ENCODE results near the gene KNDC1. TPM values are rescaled to one million over a fixed set of nuclear protein-coding genes. Genes with fewer than 3 reads are reported as not detected.

Gene KNDC1
- total and polyA plus RNA-seq, 10 of the 15 experiments (the other 5 are each of a cell fraction or from before 2014, with no cell fraction given) = 0.03 to 0.11 (median 0.05) TPM; not detected in 7

DNA sequence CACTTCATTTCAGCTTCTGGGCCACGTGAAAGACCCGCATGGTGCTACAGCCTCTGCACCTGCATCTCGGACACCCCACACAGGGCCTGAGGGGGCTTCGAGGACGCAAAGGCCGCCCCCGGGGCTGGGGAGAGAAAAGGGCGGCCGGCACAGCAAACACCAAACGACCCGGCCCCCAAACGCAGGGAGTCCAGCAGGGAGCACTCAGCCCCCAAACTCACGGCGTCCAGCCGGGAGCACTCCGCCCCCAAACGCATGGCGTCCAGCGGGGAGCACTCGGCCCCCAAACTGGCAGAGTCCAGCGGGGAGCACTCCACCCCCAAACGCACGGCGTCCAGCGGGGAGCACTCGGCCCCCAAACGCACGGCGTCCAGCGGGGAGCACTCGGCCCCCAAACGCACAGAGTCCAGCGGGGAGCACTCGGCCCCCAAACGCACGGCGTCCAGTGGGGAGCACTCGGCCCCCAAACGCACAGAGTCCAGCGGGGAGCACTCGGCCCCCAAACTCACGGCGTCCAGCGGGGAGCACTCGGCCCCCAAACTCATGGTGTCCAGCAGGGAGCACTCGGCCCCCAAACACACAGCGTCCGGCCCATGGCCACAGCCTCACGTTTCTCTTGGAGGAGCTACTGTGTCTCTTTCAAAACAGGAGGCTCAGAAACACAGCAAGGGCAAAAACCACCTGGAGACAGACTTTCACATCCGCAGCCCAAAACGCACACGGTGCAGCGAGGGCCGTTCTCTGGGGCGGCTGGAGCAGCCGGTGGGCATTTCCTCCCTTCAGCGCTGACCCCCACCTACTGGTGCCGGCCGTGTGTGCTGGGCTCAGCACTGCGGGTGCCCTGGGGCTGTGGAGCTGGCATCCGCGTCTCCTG lies 43.0 kb downstream of the KNDC1 start:
- H4K20me1 ChIP-seq (ENCODE audit: control insufficient read depth, insufficient read depth) = no peaks in the 10 kb centered on the region
- BruUV-seq (replicated peaks) = no TSS peak
- ATAC-seq = no peak
- WGBS (ENCODE audit: insufficient coverage, insufficient replicate concordance, low lambda C conversion rate, missing lambda C conversion rate) = 49% methylated on average over 43 of the region's 62 CpGs
- H3K9me3 ChIP-seq (replicated peaks; ENCODE audit: control insufficient read depth, insufficient read depth, low read length) = no peaks in the 10 kb centered on the region
- intact Hi-C loops (cut with micrococcal nuclease; ENCODE audit: unreplicated experiment) (no loop called here), in situ Hi-C loops (cut with MboI) (no loop called here)
- FAIRE-seq = no peak
- H3K4me3 ChIP-seq = no peak overlapping the region
- ChIA-PET SMC1A (ENCODE audit: uncharacterized antibody, unreplicated experiment) (no interaction called here), RAD21 (ENCODE audit: unreplicated experiment) (no interaction called here), POLR2A (no interaction called here), CTCF (no interaction called here)
- no peak overlapping the region for H3K27ac ChIP-seq (ENCODE audit: control insufficient read depth, insufficient read depth)
- H3K9ac ChIP-seq (ENCODE audit: control insufficient read depth, insufficient read depth, low read length) = no peak overlapping the region
- TF ChIP-seq PML (IDR thresholded peaks at IDR 0.05; ENCODE audit: low read length) = no peak
- TF ChIP-seq RAD21 (IDR thresholded peaks at IDR 0.05; ENCODE audit: insufficient read depth, low read depth, low read length) = no peak
- no peak for TF ChIP-seq ZNF207 (IDR thresholded peaks at IDR 0.05; ENCODE audit: borderline replicate concordance)
- TF ChIP-seq, protein P1, sequence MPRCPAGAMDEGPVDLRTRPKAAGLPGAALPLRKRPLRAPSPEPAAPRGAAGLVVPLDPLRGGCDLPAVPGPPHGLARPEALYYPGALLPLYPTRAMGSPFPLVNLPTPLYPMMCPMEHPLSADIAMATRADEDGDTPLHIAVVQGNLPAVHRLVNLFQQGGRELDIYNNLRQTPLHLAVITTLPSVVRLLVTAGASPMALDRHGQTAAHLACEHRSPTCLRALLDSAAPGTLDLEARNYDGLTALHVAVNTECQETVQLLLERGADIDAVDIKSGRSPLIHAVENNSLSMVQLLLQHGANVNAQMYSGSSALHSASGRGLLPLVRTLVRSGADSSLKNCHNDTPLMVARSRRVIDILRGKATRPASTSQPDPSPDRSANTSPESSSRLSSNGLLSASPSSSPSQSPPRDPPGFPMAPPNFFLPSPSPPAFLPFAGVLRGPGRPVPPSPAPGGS (IDR thresholded peaks at IDR 0.05; ENCODE audit: borderline replicate concordance, insufficient read depth, low read depth, low read length, poor library complexity, severe bottlenecking) = no peak
- TF ChIP-seq EZH2 (IDR thresholded peaks at IDR 0.05; ENCODE audit: borderline replicate concordance, control insufficient read depth, low read depth, low read length) = no peak
- TF ChIP-seq POLR2AphosphoS2 (IDR thresholded peaks at IDR 0.05; ENCODE audit: low read depth, low read length) = no peak
- TF ChIP-seq, protein P2, sequence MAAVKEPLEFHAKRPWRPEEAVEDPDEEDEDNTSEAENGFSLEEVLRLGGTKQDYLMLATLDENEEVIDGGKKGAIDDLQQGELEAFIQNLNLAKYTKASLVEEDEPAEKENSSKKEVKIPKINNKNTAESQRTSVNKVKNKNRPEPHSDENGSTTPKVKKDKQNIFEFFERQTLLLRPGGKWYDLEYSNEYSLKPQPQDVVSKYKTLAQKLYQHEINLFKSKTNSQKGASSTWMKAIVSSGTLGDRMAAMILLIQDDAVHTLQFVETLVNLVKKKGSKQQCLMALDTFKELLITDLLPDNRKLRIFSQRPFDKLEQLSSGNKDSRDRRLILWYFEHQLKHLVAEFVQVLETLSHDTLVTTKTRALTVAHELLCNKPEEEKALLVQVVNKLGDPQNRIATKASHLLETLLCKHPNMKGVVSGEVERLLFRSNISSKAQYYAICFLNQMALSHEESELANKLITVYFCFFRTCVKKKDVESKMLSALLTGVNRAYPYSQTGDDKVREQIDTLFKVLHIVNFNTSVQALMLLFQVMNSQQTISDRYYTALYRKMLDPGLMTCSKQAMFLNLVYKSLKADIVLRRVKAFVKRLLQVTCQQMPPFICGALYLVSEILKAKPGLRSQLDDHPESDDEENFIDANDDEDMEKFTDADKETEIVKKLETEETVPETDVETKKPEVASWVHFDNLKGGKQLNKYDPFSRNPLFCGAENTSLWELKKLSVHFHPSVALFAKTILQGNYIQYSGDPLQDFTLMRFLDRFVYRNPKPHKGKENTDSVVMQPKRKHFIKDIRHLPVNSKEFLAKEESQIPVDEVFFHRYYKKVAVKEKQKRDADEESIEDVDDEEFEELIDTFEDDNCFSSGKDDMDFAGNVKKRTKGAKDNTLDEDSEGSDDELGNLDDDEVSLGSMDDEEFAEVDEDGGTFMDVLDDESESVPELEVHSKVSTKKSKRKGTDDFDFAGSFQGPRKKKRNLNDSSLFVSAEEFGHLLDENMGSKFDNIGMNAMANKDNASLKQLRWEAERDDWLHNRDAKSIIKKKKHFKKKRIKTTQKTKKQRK (IDR thresholded peaks at IDR 0.05; ENCODE audit: low read depth, low read length) = no peak
- no peak for TF ChIP-seq ZNF622 (IDR thresholded peaks at IDR 0.05)
- no peak for TF ChIP-seq MYB (IDR thresholded peaks at IDR 0.05; ENCODE audit: borderline replicate concordance, low read depth, low read length)
- no peak for TF ChIP-seq MTA3 (IDR thresholded peaks at IDR 0.05; ENCODE audit: borderline replicate concordance, low read length)
- TF ChIP-seq, protein P3, sequence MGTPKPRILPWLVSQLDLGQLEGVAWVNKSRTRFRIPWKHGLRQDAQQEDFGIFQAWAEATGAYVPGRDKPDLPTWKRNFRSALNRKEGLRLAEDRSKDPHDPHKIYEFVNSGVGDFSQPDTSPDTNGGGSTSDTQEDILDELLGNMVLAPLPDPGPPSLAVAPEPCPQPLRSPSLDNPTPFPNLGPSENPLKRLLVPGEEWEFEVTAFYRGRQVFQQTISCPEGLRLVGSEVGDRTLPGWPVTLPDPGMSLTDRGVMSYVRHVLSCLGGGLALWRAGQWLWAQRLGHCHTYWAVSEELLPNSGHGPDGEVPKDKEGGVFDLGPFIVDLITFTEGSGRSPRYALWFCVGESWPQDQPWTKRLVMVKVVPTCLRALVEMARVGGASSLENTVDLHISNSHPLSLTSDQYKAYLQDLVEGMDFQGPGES (IDR thresholded peaks at IDR 0.05) = no peak
- no peak overlapping the region for H2AFZ ChIP-seq (ENCODE audit: control insufficient read depth, low read depth, low read length)
- no peak overlapping the region for H3K4me2 ChIP-seq (ENCODE audit: control insufficient read depth, insufficient read depth)
- H3K79me2 ChIP-seq (ENCODE audit: control insufficient read depth, insufficient read depth, low read length) = no peaks in the 10 kb centered on the region
- DNase-seq (ENCODE audit: low read depth, low spot score) = no peak
- H3K27me3 ChIP-seq (replicated peaks in 1 of 2; ENCODE audit: control insufficient read depth in 2 of 2, insufficient read depth in 2 of 2, low read length in 1 of 2) = no peaks in the 10 kb centered on the region
- H3K36me3 ChIP-seq (ENCODE audit: control insufficient read depth in 2 of 2, insufficient read depth in 2 of 2, low read length in 1 of 2) = no peaks in the 10 kb centered on the region
- no peaks in the 10 kb centered on the region for H3K4me1 ChIP-seq (ENCODE audit: control insufficient read depth, insufficient read depth, low read length)
